K562 (cell line): ENCODE results near the gene FAM118B. TPM values are rescaled to one million over a fixed set of nuclear protein-coding genes. Genes with fewer than 3 reads are reported as not detected.

ENCODE experiments used
- ARHGAP35 ChIP-seq: fragments of 450-650 bp; IDR thresholded peaks from 2 replicates; pipeline ENCODE4 v1.6.1; 2018; ENCODE audit not compliant: partially characterized antibody
- BRD9 ChIP-seq: fragments of 450-650 bp; IDR thresholded peaks from 2 replicates; pipeline ENCODE4 v1.6.1; 2018; ENCODE audit warnings: low read depth; ENCODE audit not compliant: partially characterized antibody
- CREM ChIP-seq: IDR thresholded peaks from 2 replicates; pipeline ENCODE4 v1.6.1; 2014; ENCODE audit warnings: antibody characterized with exemption, low read depth
- E2F8 ChIP-seq: fragments of 450-650 bp; IDR thresholded peaks from 2 replicates; pipeline ENCODE4 v1.7.1; 2018; ENCODE audit warnings: mild to moderate bottlenecking, low read depth; ENCODE audit not compliant: partially characterized antibody
- ETV5 ChIP-seq: sonication (generic); formaldehyde crosslinking; IDR thresholded peaks from 2 replicates; pipeline ENCODE4 v1.4.0; 2020; ENCODE audit warnings: low read depth, mild to moderate bottlenecking, missing genetic modification reagents
- MBD1 ChIP-seq: fragments of 250-450 bp; sonication (Bioruptor Pico); IDR thresholded peaks from 2 replicates; pipeline ENCODE4 v1.8.0; 2022; ENCODE audit warnings: inconsistent platforms
- POU5F1 ChIP-seq: fragments of 150-350 bp; IDR thresholded peaks from 2 replicates; pipeline ENCODE4 v1.6.1; 2014; ENCODE audit warnings: borderline replicate concordance, low read length, low read depth, mild to moderate bottlenecking; ENCODE audit not compliant: partially characterized antibody
- PPARD ChIP-seq: fragments of 250-450 bp; sonication (Bioruptor Pico); IDR thresholded peaks from 2 replicates; pipeline ENCODE4 v1.8.0; 2022; ENCODE audit warnings: inconsistent platforms, mild to moderate bottlenecking, moderate library complexity
- PRPF4 ChIP-seq: fragments of 200-400 bp; formaldehyde crosslinking; IDR thresholded peaks from one replicate; pipeline ENCODE4 v1.6.1; 2017; ENCODE audit warnings: low read length, low read depth, mild to moderate bottlenecking; ENCODE audit not compliant: insufficient read depth, poor library complexity, severe bottlenecking
- RBM22 ChIP-seq: fragments of 200-400 bp; formaldehyde crosslinking; IDR thresholded peaks from 2 replicates; pipeline ENCODE4 v1.6.1; 2018; ENCODE audit warnings: low read length, low read depth; ENCODE audit not compliant: poor library complexity, severe bottlenecking
- RHOXF2B ChIP-seq: fragments of 250-450 bp; sonication (Bioruptor Pico); conservative IDR thresholded peaks from 2 replicates; pipeline ENCODE4 v1.5.1; 2021
- YY1 ChIP-seq, 3 experiments: IDR thresholded peaks; 2 replicates each; pipeline ENCODE4 v1.6.1; 2011; ENCODE audit warnings: low read length in 2 of 3, mild to moderate bottlenecking in 2 of 3, moderate library complexity in 2 of 3, borderline replicate concordance in 1 of 3, control low read depth in 1 of 3, low read depth in 1 of 3; ENCODE audit not compliant: insufficient read depth in 3 of 3, insufficient replicate concordance in 2 of 3, control insufficient read depth in 1 of 3, insufficient read length in 1 of 3; ENCODE audit errors: extremely low read depth in 1 of 3
- ZMIZ1 ChIP-seq, 2 experiments: fragments of 150-350 bp in 1 of 2; IDR thresholded peaks; 2 replicates each; pipeline ENCODE4 v1.6.1; 2012 to 2016; ENCODE audit warnings: low read depth in 2 of 2, low read length in 2 of 2, mild to moderate bottlenecking in 1 of 2, moderate library complexity in 1 of 2
- ZNF253 ChIP-seq: fragments of 250-450 bp; sonication (Bioruptor Pico); conservative IDR thresholded peaks from 2 replicates; pipeline ENCODE4 v1.6.1; 2021; ENCODE audit warnings: mild to moderate bottlenecking
- ZNF347 ChIP-seq: fragments of 450-650 bp; formaldehyde crosslinking; IDR thresholded peaks from 2 replicates; pipeline ENCODE4 v1.4.0; 2020; ENCODE audit warnings: low read depth, mild to moderate bottlenecking, moderate library complexity
- ZNF583 ChIP-seq: fragments of 250-450 bp; sonication (Bioruptor Pico); IDR thresholded peaks from 2 replicates; pipeline ENCODE4 v1.4.0; 2020
- polyA plus RNA-seq, 8 experiments: library from polyadenylated mRNA; depleted of rRNA in 4 of 8; stranded (reverse) in 5 of 8; unstranded in 3 of 8; fragments of >200 nt; fragmentation: Nextera tagmentation in 2 of 8; fragmentation: Illumina TruSeq in 1 of 8; extraction: Ambion mirVana in 2 of 8; extraction: Trizol in 1 of 8; gene quantifications; 2 replicates each; pipeline versions ENCODE4 v1.2.1 to v1.2.3, GENCODE V29; 2011 to 2014; ENCODE audit warnings: inconsistent platforms in 1 of 8, missing spikeins in 1 of 8
- total RNA-seq, 7 experiments: library from RNA; depleted of rRNA in 6 of 7; stranded (reverse); fragments of >200 nt in 6 of 7; fragmentation: Illumina TruSeq in 2 of 7; extraction: Trizol in 2 of 7; gene quantifications; 2 replicates each; pipeline versions ENCODE4 v1.2.1 to v1.2.3, GENCODE V29; 2011 to 2021; ENCODE audit warnings: low replicate concordance in 1 of 7

The FAM118B gene
- total and polyA plus RNA-seq, 9 of the 15 experiments (the other 6 are each of a cell fraction or from before 2014, with no cell fraction given), result 12.0 to 49.0 (median 22.1) TPM

GRCh38 chr11:126268708-126269579, 57.4 kb downstream of the FAM118B start, which contains the start of the genes FOXRED1 and SRPRA (continued):
- TF ChIP-seq ZNF253 (CRISPR knock-in tag) (no peak), RHOXF2B (no peak), ZNF347 (CRISPR knock-in tag) (no peak), POU5F1 (peak; percentile 47), ZNF583 (CRISPR knock-in tag) (no peak), MBD1 (CRISPR knock-in tag) (no peak), RBM22 (no peak), YY1 (IDR thresholded peaks at IDR 0.05; ENCODE audit: borderline replicate concordance in 1 of 3, control insufficient read depth in 1 of 3, extremely low read depth in 1 of 3, insufficient read depth in 3 of 3, insufficient read length in 1 of 3, insufficient replicate concordance in 2 of 3, low read depth in 1 of 3, low read length in 2 of 3) (peak; percentile 15 to 88 (median 81)), ARHGAP35 (no peak), E2F8 (peak; percentile 94), ZMIZ1 (IDR thresholded peaks at IDR 0.05; ENCODE audit: low read depth in 2 of 2, low read length in 2 of 2) (no peak), CREM (peak; percentile 98), PRPF4 (peak; percentile 43), BRD9 (no peak), ETV5 (CRISPR knock-in tag) (peak; percentile 94), PPARD (CRISPR knock-in tag) (no peak)
